A673 (cell line): ENCODE data around the gene OR51B4. TPM values are rescaled to one million over a fixed set of nuclear protein-coding genes. Genes with fewer than 3 reads are reported as not detected.
"Not testable (repeated sequence)": the region's sequence is repeated elsewhere in the genome, so short reads cannot be mapped to it uniquely, and the experiment has no call there.

ENCODE experiments used
- BruUV-seq: library from RNA; stranded (reverse); fragments of 400-500 nt; replicated peaks from 2 replicates; lab custom pipeline; 2021; lab: Mats Ljungman, UMichigan
- CTCF ChIA-PET: fragments of 300-600 bp; sonication (Branson Sonifier 250); formaldehyde crosslinking; loops from one replicate; lab custom pipeline; 2022; ENCODE audit warnings: antibody characterized with exemption; lab: Charles Lee
- POLR2A ChIA-PET: fragments of 300-600 bp; sonication (Branson Sonifier 250); formaldehyde crosslinking; loops from one replicate; lab custom pipeline; 2022; ENCODE audit warnings: antibody characterized with exemption; ENCODE audit not compliant: low non-redundant PET; lab: Charles Lee
- DNase-seq: peaks from one replicate; pipeline ENCODE4 v3.0.0-alpha.2; 2015; ENCODE audit warnings: low spot score
- H3K27ac ChIP-seq: fragments of 200-600 bp; sonication (generic); 2 replicates; pipeline ENCODE4 v1.5.1; 2016; ENCODE audit warnings: mixed run types, low read depth, mild to moderate bottlenecking, mixed read lengths, antibody characterized with exemption, low read length; ENCODE audit not compliant: poor library complexity, severe bottlenecking
- H3K27me3 ChIP-seq: fragments of 200-600 bp; sonication (generic); replicated peaks from 2 replicates; pipeline ENCODE4 v1.6.1; 2017; ENCODE audit warnings: mixed run types, low read depth, mild to moderate bottlenecking, mixed read lengths, antibody characterized with exemption, low read length; ENCODE audit not compliant: insufficient read depth, poor library complexity
- H3K36me3 ChIP-seq: fragments of 200-600 bp; sonication (generic); 2 replicates; pipeline ENCODE4 v1.6.1; 2016; ENCODE audit warnings: mixed run types, mild to moderate bottlenecking, mixed read lengths, antibody characterized with exemption, low read length; ENCODE audit not compliant: insufficient read depth, poor library complexity, severe bottlenecking
- H3K4me1 ChIP-seq: fragments of 200-600 bp; sonication (generic); 2 replicates; pipeline ENCODE4 v1.6.1; 2017; ENCODE audit warnings: mixed run types, mild to moderate bottlenecking, mixed read lengths, antibody characterized with exemption, low read length; ENCODE audit not compliant: insufficient read depth, poor library complexity, severe bottlenecking
- H3K4me3 ChIP-seq: fragments of 200-600 bp; sonication (generic); 2 replicates; pipeline ENCODE4 v1.5.1; 2016; ENCODE audit warnings: low read depth, mixed run types, mild to moderate bottlenecking, mixed read lengths, low read length; ENCODE audit not compliant: poor library complexity, severe bottlenecking
- H3K9me3 ChIP-seq: fragments of 200-600 bp; sonication (generic); 2 replicates; pipeline ENCODE4 v1.6.1; 2016; ENCODE audit warnings: mixed run types, low read depth, mild to moderate bottlenecking, mixed read lengths, antibody characterized with exemption, low read length; ENCODE audit not compliant: poor library complexity, severe bottlenecking
- EZH2 ChIP-seq: fragments of 200-600 bp; sonication (generic); IDR thresholded peaks from 2 replicates; pipeline ENCODE4 v1.6.1; 2017; ENCODE audit warnings: borderline replicate concordance, low read depth, mild to moderate bottlenecking, mixed read lengths, antibody characterized with exemption, low read length; ENCODE audit not compliant: poor library complexity, severe bottlenecking
- intact Hi-C: fragments of 100-400 bp; cut with micrococcal nuclease; formaldehyde crosslinking; loops from one replicate; pipeline ENCODE4 v1.10.0; 2022; ENCODE audit not compliant: unreplicated experiment
- total RNA-seq: library from RNA; stranded (reverse); gene quantifications from 2 replicates; pipeline ENCODE4 v1.2.3, GENCODE V29; 2021
- TF ChIP-seq, protein P1 (sequence below): fragments of 300-800, 200-600 bp; sonication (generic); conservative IDR thresholded peaks from 2 replicates; pipeline ENCODE4 v1.5.1; 2017; ENCODE audit warnings: low read depth, mild to moderate bottlenecking, antibody characterized with exemption, low read length, moderate library complexity, mixed read lengths

Gene OR51B4
- total RNA-seq, 1 experiment from 2014 or later: not detected

DNA sequence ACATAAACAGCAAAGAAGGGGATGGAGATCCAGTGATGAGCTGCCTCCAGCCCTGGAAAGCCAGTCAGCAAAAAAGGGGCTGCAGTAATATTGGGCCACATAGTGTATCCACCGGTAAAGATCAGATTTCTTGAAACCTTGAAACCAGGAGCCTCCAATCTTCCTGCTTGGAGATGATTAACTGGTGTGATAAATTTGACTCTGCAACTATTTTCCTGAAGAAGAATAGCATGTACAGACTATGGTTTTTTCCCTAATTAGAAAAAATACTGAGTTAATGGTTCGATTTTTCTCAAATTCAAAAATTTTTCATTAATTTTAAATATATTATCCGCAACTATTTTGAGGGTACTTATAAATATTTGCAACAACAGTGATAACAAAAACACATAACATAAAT, 22.5 kb upstream of the OR51B4 start, which contains the start of gene OR51B2:
TSS of gene OR51B2 (minus strand) at position 101 of the 400 bp plus-strand sequence. CDS start at position 101, 0 bp downstream.
- TF ChIP-seq EZH2: no peak
- TF ChIP-seq, protein P1, sequence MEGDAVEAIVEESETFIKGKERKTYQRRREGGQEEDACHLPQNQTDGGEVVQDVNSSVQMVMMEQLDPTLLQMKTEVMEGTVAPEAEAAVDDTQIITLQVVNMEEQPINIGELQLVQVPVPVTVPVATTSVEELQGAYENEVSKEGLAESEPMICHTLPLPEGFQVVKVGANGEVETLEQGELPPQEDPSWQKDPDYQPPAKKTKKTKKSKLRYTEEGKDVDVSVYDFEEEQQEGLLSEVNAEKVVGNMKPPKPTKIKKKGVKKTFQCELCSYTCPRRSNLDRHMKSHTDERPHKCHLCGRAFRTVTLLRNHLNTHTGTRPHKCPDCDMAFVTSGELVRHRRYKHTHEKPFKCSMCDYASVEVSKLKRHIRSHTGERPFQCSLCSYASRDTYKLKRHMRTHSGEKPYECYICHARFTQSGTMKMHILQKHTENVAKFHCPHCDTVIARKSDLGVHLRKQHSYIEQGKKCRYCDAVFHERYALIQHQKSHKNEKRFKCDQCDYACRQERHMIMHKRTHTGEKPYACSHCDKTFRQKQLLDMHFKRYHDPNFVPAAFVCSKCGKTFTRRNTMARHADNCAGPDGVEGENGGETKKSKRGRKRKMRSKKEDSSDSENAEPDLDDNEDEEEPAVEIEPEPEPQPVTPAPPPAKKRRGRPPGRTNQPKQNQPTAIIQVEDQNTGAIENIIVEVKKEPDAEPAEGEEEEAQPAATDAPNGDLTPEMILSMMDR: no peak
- BruUV-seq: no TSS peak
- intact Hi-C loops: no loop called here

DNA sequence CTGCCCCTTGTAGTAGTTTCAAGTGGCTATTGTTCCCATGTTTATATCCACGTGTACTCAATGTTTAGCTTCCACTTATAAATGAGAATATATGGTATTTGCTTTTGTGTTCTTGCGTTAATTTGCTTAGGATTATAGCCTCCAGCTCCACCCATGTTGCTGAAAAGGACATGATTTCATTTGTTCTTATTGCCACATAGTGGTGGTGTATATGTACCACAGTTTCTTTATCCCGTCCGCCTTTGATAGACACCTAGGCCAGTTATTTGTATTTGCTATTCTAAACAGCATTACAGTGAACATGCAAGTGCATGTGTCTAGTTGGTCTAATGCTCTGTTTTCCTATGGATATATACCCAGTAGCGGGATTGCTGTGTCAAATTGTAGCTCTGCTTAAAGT, 15.5 kb upstream of the OR51B4 start:
- CTCF ChIA-PET: no interaction called here

More for the DNA sequence above, 22.5 kb upstream of the OR51B4 start, which contains the start of gene OR51B2:
- ChIA-PET CTCF (no interaction called here), POLR2A (no interaction called here)
- H3K27ac ChIP-seq: no peak within 1 kb of the TSS
- H3K27me3 ChIP-seq: no peaks in the 10 kb centered on the region
- DNase-seq: no peak
- no peaks in the 10 kb centered on the region for H3K36me3 ChIP-seq
- H3K4me3 ChIP-seq: no peak within 1 kb of the TSS
- H3K9me3 ChIP-seq: no peaks in the 10 kb centered on the region
- no peaks in the 10 kb centered on the region for H3K4me1 ChIP-seq

DNA sequence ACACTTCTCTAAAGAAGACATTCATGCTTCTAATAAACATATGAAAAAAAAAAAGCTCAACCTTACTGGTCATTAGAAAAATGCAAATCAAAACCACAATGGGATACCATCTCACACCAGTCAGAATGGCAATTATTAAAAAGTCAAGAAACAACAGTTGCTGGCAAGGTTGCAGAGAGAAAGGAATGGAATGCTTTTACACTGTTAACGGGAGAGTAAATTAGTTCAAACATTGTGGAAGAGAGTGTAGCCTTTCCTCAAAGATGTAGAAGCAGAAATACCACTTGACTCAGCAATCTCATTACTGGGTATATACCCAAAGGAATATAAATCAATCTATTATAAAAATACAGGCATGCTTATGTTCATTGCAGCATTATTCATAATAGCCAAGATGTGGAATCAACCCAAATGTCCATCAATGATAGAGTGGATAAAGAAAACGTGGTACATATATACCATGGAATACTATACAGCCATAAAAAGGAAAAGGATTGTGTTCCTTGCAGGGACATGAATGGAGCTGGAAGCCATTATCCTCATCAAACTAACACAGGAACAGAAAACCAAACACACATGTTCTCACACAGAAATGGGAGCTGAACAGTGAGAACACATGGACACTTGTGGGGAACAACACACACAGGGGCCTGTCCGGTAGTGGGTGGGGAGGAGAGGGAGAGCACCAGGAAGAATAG, 11.7 kb upstream of the OR51B4 start:
- intact Hi-C loops, H3K4me1 ChIP-seq, BruUV-seq, H3K36me3 ChIP-seq, H3K4me3 ChIP-seq, DNase-seq, POLR2A ChIA-PET, H3K27me3 ChIP-seq, CTCF ChIA-PET, H3K27ac ChIP-seq, H3K9me3 ChIP-seq: not testable (repeated sequence)

More for the DNA sequence above, 15.5 kb upstream of the OR51B4 start:
- peak; percentile 1 for DNase-seq
- no TSS peak for BruUV-seq
- POLR2A ChIA-PET: no interaction called here
- intact Hi-C loops: no loop called here
- no peaks in the 10 kb centered on the region for H3K4me1 ChIP-seq
- TF ChIP-seq, protein P1: peak; percentile 24; the same call in 1 of the 2 replicates
- no peak for TF ChIP-seq EZH2
- no peaks in the 10 kb centered on the region for H3K27me3 ChIP-seq
- H3K27ac ChIP-seq: no peak overlapping the region
- no peak overlapping the region for H3K4me3 ChIP-seq
- H3K36me3 ChIP-seq: no peaks in the 10 kb centered on the region
- H3K9me3 ChIP-seq: no peaks in the 10 kb centered on the region
